GM12801 (cell line): ENCODE measurements around the gene VPS33B.

Source experiments
- CTCF ChIP-seq: IDR thresholded peaks from one replicate; pipeline ENCODE4 v1.5.1; 2011; ENCODE audit warnings: control low read depth; ENCODE audit not compliant: insufficient read length; ENCODE audit errors: extremely low read depth

The VPS33B gene

DNA sequence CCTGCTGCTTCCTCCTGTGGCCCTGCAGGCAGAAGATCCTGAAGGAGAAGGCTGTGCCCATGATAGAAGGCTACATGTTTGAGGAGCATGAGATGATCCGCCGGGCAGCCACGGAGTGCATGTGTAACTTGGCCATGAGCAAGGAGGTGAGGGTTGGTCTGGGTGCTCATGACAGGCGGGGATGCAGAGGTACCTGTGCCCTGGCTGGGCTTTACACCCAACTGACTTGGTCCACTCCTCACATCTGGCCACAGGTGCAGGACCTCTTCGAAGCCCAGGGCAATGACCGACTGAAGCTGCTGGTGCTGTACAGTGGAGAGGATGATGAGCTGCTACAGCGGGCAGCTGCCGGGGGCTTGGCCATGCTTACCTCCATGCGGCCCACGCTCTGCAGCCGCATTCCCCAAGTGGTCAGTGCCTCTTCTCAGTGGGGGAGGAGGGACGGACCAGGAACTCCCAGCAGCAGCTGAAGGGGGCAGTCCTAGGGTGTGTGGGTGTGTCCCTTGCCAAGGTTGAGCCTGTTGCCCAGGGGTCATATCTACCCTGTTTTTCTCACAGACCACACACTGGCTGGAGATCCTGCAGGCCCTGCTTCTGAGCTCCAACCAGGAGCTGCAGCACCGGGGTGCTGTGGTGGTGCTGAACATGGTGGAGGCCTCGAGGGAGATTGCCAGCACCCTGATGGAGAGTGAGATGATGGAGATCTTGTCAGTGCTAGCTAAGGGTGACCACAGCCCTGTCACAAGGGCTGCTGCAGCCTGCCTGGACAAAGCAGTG, 69.3 kb downstream of the VPS33B start:
- no peak for TF ChIP-seq CTCF

GRCh38 chr15:90950676-90951075, 71.7 kb downstream of the VPS33B start:
- no peak for TF ChIP-seq CTCF

DNA sequence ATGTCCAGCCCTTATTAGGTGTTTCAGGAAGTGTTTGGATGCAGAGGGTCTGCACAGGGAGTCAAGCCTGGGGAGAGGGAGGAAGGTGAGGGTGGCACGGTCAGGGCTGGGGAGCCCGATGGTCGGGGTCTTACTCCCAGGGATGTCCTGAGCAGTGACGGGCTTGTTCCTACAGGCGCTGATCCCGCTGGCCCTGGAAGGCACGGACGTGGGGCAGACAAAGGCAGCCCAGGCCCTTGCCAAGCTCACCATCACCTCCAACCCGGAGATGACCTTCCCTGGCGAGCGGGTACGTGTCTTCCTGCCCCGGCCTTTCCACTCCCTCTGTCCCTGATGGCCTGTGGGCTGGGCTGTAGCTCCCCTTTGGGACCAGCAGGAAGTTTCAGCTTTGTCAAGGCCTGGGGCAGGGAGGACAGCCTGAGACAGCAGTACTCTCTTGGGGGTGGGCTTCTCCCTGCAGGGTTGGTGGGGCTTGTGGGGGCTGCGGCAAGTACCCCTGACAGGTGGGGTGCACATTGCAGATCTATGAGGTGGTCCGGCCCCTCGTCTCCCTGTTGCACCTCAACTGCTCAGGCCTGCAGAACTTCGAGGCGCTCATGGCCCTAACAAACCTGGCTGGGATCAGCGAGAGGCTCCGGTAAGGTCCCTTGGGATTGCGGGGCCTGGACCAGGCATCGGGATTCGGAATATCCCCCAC, 72.3 kb downstream of the VPS33B start:
- TF ChIP-seq CTCF: no peak
